Stomach (tissue), 9 donors: Measurements from ENCODE around the gene SENP8. TPM values are rescaled to one million over a fixed set of nuclear protein-coding genes. Genes with fewer than 3 reads are reported as not detected.

Experiments used
- DNase-seq, 2 donors: peaks; one replicate each; pipeline versions ENCODE4 v3.0.0 to v3.0.0-alpha.2; 2013 to 2019
- H3K27ac ChIP-seq, 5 donors: fragments of 200-600 bp in 4 of 5; sonication (generic) in 4 of 5; one replicate each; pipeline ENCODE4 v1.5.1; 2013 to 2019; ENCODE audit warnings: mild to moderate bottlenecking in 1 of 5, moderate library complexity in 1 of 5
- H3K27me3 ChIP-seq, 3 donors: fragments of 200-600 bp; sonication (generic); one replicate each; pipeline ENCODE4 v1.5.1; 2017 to 2019; ENCODE audit warnings: mixed run types in 1 of 3
- H3K36me3 ChIP-seq, 4 donors: fragments of 200-600 bp; sonication (generic); 1 replicate in 3 of 4; 2 replicates in 1 of 4; pipeline ENCODE4 v1.5.1; 2016 to 2019
- H3K4me1 ChIP-seq, 4 donors: fragments of 200-600 bp; sonication (generic); one replicate each; pipeline ENCODE4 v1.5.1; 2016 to 2019
- H3K4me3 ChIP-seq, 4 donors: fragments of 200-600 bp; sonication (generic) in 3 of 4; one replicate each; pipeline ENCODE4 v1.5.1; 2016 to 2019; ENCODE audit warnings: mild to moderate bottlenecking in 1 of 4
- H3K9me3 ChIP-seq, 4 donors: fragments of 200-600 bp; sonication (generic); one replicate each; pipeline ENCODE4 v1.5.1; 2016 to 2019
- CTCF ChIP-seq, 7 experiments: fragments of 450-650 bp in 4 of 7; fragments of 200-600 bp in 3 of 7; sonication (generic) in 3 of 7; IDR thresholded peaks; one replicate each; pipeline ENCODE4 v1.5.1; 2016 to 2019; ENCODE audit warnings: antibody characterized with exemption in 7 of 7, control low read depth in 2 of 7, mild to moderate bottlenecking in 1 of 7
- EP300 ChIP-seq: sonication (generic); formaldehyde crosslinking; IDR thresholded peaks from one replicate; pipeline ENCODE4 v1.6.1; 2017; ENCODE audit warnings: antibody characterized with exemption
- POLR2A ChIP-seq, 4 donors: fragments of 450-650 bp; IDR thresholded peaks; one replicate each; pipeline ENCODE4 v1.6.1; 2016; ENCODE audit warnings: antibody characterized with exemption in 4 of 4, control low read depth in 2 of 4, mild to moderate bottlenecking in 1 of 4, moderate library complexity in 1 of 4
- POLR2AphosphoS5 ChIP-seq, 3 donors: sonication (generic); formaldehyde crosslinking; IDR thresholded peaks; one replicate each; pipeline ENCODE4 v1.6.1; 2016; ENCODE audit warnings: antibody characterized with exemption in 3 of 3
- WGBS, 5 donors: extraction: QIAGEN DNeasy Blood & Tissue Kit in 3 of 5; methylation state at CpG; one replicate each; pipeline versions ENCODE4 v1.1.5 to v1.1.7; 2013 to 2018; 5-methylcytosine and 5-hydroxymethylcytosine counted together
- intact Hi-C: fragments of 100-400 bp; cut with DNase I; formaldehyde crosslinking; loops from one replicate; pipeline ENCODE4 v1.15.1; 2023; ENCODE audit warnings: low total_unique reads
- polyA plus RNA-seq, 3 donors: library from polyadenylated mRNA; stranded (reverse); fragments of 200-250 nt; gene quantifications; one replicate each; pipeline ENCODE4 v1.2.3, GENCODE V29; 2013
- total RNA-seq, 5 donors: library from RNA; depleted of rRNA; stranded (reverse); fragments of >200 nt; gene quantifications; one replicate each; pipeline versions ENCODE4 v1.1.0 to v1.2.3, GENCODE V29; 2014 to 2016
- donor health status: healthy with polysubstance abuse.
- donor health status: Bipolar disorder and iron deficiency.
- donor health status: healthy.

The SENP8 gene
- total and polyA plus RNA-seq, 8 donors: 0.45 to 3.8 (median 2.2) TPM; not detected in 1

DNA sequence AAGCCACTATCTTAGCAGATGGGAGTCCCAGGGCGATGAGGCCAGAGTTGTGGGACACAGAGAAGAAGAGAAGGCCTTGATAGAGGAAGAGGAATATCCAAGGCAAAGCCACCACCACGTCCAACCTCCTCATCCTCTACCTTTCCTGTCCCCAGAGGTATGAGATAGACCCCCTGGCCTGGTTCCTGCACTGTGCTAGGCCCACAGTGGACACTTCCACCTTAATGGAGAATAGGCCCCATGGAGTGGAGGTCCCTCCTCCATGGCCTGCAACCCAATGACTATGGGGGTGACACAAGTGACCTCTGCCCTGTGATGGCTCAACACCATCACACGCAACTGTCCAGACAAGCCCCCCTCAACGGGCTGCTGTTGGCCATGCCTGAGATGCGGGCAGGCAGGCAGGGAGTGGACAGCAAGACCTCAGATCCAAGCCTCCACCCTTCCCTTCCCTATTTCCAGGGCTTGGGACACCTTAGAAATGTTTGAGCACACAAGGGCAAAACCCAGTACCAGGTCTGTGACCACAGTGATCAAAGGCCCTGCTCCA is 42.6 kb downstream of the SENP8 start:
- Histone ChIP-seq H3K9me3 (no peaks in the 10 kb centered on the region), H3K4me3 (no peak overlapping the region), H3K36me3 (no peaks in the 10 kb centered on the region), H3K27ac (no peak overlapping the region), H3K27me3 (no peaks in the 10 kb centered on the region), H3K4me1 (peaks cover 0 to 21% (median 9%) of the 10 kb centered on the region in 4 donors)
- TF ChIP-seq POLR2A (IDR thresholded peaks at IDR 0.05) (no peak), EP300 (no peak), POLR2AphosphoS5 (IDR thresholded peaks at IDR 0.05) (no peak), CTCF (IDR thresholded peaks at IDR 0.05) (no peak)
- intact Hi-C loops: no loop called here
- DNase-seq: no peak
- 85 to 94% (median 89%) methylated on average over 5 of the region's 5 CpGs for WGBS, 5 donors

- Histone ChIP-seq H3K9me3 (no peaks in the 10 kb centered on the region), H3K4me1 (peaks cover 0 to 15% (median 4%) of the 10 kb centered on the region in 4 donors), H3K36me3 (no peaks in the 10 kb centered on the region), H3K4me3 (no peak overlapping the region), H3K27ac (no peak overlapping the region), H3K27me3 (no peaks in the 10 kb centered on the region)
- intact Hi-C loops: no loop called here
- peak in 1 of 2 donors; percentile 11 for DNase-seq
- no peak for TF ChIP-seq POLR2A (IDR thresholded peaks at IDR 0.05)
- no peak for TF ChIP-seq POLR2AphosphoS5 (IDR thresholded peaks at IDR 0.05)
- TF ChIP-seq EP300: no peak
- TF ChIP-seq CTCF (IDR thresholded peaks at IDR 0.05): no peak
- 72 to 86% (median 77%) methylated on average over 6 to 7 of the region's 7 CpGs for WGBS, 5 donors
Observed at GRCh38 chr15:72161361-72162132, 43.3 kb downstream of the SENP8 start.

DNA sequence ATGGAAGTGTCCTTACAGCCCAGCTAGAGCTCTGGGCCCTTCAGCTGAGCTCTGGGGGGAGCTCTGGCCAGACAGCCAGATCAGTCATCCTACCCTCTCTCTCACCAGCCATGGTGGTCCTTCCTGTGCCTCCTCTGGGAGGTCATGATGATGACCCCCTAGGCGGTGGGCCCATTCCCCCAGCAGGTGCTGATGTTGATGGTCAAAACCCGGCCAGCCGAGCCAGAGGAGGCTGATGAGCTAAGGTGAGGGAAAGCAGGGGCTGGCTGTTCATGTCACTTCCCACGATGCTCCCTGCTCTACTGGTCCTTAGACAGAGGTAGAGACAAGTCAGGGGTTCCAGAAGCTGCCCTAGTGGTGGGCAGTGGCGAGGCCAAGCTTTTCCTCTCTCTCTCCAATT is 44.4 kb downstream of the SENP8 start:
- no peak for TF ChIP-seq CTCF (IDR thresholded peaks at IDR 0.05)
- TF ChIP-seq EP300: no peak
- no peak for TF ChIP-seq POLR2AphosphoS5 (IDR thresholded peaks at IDR 0.05)
- TF ChIP-seq POLR2A (IDR thresholded peaks at IDR 0.05): no peak
- intact Hi-C loops: no loop called here
- Histone ChIP-seq H3K27me3 (no peaks in the 10 kb centered on the region), H3K4me1 (peaks cover 0 to 9% (median 4%) of the 10 kb centered on the region in 4 donors), H3K27ac (no peak overlapping the region), H3K36me3 (no peaks in the 10 kb centered on the region), H3K9me3 (no peaks in the 10 kb centered on the region), H3K4me3 (no peak overlapping the region)
- 80 to 97% (median 91%) methylated on average over 4 to 5 of the region's 5 CpGs for WGBS, 5 donors
- no peak for DNase-seq

GRCh38 chr15:72163719-72164118 is 45.5 kb downstream of the SENP8 start:
- TF ChIP-seq EP300: no peak
- TF ChIP-seq POLR2AphosphoS5 (IDR thresholded peaks at IDR 0.05): no peak
- no peak for TF ChIP-seq CTCF (IDR thresholded peaks at IDR 0.05)
- no peak for TF ChIP-seq POLR2A (IDR thresholded peaks at IDR 0.05)
- Histone ChIP-seq H3K4me3 (no peak overlapping the region), H3K36me3 (no peaks in the 10 kb centered on the region), H3K27ac (no peak overlapping the region), H3K27me3 (no peaks in the 10 kb centered on the region), H3K9me3 (no peaks in the 10 kb centered on the region), H3K4me1 (peaks cover 5 to 18% (median 12%) of the 10 kb centered on the region in 4 donors)
- no peak for DNase-seq
- intact Hi-C loops: no loop called here
- 69 to 80% (median 78%) methylated on average over 4 of the region's 4 CpGs for WGBS, 5 donors
